GM21423 (cell line): ENCODE data around the gene MINDY1.

Source experiments
- ATAC-seq: cut with Tn5 transposase; IDR thresholded peaks from one replicate; pipeline ENCODE4 v1.9.1; 2021; ENCODE audit warnings: mild to moderate bottlenecking, moderate library complexity; ENCODE audit not compliant: unreplicated experiment

Gene MINDY1

DNA sequence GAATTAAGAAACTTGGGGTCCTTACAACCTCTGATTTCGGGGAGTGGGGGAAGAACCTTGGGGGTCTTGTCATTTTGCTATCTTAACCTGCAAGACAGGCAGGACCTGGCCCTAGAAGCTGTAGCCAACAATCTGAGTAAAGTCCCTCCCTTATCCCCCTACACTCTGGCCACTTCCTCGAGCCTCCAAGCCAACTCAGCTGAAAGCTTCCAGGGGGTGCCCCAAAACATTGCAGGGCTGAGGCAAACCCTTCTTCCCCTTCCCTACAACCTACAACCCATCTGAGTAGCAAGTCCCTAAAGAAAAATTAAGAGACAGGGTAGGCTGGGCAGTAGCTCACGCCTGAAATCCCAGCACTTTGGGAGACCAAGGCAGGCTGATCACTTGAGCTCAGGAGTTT lies 37.1 kb downstream of the MINDY1 start:
- ATAC-seq = no peak

DNA sequence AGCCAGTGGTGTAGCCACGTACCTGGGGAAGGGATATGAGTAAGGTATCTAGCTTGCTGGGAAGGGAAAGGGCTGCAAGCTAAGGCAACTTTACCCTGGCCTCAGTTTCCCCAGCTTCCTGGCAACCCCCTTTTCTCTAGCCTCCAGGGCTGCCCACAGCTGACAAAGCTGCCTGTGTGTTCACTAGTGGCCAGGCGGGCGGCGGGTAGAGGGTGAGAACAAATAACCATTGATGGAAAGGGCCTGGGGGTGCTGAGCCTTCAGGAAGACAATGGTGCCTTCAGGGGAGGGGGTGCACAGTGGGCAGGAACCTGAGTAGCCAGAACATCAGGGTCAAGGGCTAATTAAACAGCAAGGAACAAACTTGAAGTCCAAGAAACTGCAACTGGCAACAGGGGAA lies 38.2 kb downstream of the MINDY1 start:
- no peak for ATAC-seq

- no peak for ATAC-seq
Observed at GRCh38 chr1:150967936-150968335, 38.8 kb downstream of the MINDY1 start.

- no peak for ATAC-seq
Observed at GRCh38 chr1:150966011-150966410, 40.7 kb downstream of the MINDY1 start.

- ATAC-seq = no peak
Observed at GRCh38 chr1:150965605-150966004, 41.1 kb downstream of the MINDY1 start.

DNA sequence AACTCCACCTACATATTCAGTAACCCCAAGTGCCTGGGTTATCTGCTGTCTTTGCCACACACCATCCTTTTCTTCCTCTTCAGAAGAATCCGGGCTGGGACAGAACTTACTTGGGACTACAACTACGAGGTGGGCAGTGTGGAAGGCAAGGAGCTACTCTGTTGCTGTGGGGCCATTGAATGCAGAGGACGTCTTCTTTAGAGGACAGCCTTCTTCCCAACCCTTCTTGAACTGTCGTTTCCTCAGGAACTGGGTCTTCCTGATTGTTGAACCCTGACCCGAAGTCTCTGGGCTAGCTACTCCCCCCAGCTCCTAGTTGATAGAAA lies 42.6 kb downstream of the MINDY1 start:
- ATAC-seq = no peak

GRCh38 chr1:150963321-150964163 lies 43.2 kb downstream of the MINDY1 start:
- ATAC-seq = no peak

DNA sequence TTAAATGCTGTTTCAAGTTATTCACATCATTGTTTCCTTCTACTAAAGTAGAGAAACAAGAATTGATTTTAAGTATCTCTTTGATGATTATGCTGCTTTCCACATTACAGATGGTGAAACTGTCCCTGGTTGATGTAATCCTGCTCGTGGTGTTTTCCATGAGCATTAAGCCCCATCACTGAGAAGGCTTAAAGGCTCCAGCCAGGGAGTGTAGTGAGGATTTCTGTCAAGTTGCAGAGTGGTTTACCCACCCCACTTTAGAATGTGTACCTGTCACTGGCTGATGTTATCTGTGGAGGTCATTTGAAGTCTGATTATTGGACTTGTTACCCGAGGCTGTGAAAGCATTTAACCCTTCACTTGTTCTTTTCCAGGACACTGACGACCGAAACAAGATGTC lies 44.9 kb downstream of the MINDY1 start:
- ATAC-seq = no peak

GRCh38 chr1:150960646-150961045 lies 46.1 kb downstream of the MINDY1 start:
- ATAC-seq = no peak

DNA sequence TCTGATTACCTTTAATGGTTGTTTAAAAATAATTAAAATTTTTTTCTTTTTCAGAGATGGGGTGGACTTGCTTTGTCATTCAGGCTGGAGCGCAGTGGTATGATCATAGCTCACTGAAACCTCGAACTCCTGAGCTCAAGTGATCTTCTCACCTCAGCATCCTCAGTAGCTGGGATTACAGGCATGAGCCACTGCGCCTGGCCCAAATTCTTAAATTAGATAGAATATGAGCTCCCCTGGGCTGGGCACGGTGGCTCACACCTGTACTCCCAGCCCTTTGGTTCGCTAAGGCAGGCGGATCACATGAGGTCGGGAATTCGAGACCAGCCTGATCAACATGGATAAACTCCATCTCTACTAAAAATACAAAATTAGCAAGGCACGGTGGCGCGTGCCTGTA lies 49.0 kb downstream of the MINDY1 start:
- no peak for ATAC-seq

- no peak for ATAC-seq
Observed at GRCh38 chr1:150955280-150955679, 51.4 kb downstream of the MINDY1 start.

GRCh38 chr1:150954708-150955107 lies 52.0 kb downstream of the MINDY1 start:
- no peak for ATAC-seq
